GM19240 (cell line): ENCODE data around the gene TPP1.

Experiments used
- DNase-seq: peaks from one replicate; pipeline ENCODE4 v3.0.0; 2011; ENCODE audit warnings: low spot score; ENCODE audit not compliant: insufficient read length

TPP1 gene

GRCh38 chr11:6563667-6564066 is 55.6 kb downstream of the TPP1 start:
- no peak for DNase-seq

DNA sequence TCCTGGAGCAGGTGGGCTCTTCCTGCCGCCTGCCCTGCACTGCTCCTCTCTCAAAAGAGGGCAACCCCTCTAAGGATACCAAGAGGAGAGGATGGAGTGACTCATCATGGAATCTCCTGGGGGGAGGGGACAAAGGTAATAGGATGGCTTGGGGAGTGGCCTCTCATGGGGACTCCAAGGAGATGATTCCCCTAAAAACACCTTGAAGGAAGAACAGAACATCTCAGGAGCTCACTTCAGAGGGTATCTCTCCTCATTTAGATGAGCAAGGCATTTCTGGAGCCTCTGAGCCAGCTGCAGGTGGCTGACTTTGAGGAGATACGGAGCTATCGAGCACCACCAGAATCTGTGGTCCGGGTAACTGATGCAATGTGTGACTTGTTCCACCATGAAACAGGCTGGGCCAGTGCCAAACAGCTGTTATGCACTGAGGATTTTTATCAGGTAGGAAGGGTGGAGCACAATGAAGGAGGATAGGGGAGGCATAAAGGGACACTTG is 56.1 kb downstream of the TPP1 start:
- DNase-seq = no peak
